Neural cell (in vitro differentiated cells): ENCODE results near the gene PLCL1. TPM values are rescaled to one million over a fixed set of nuclear protein-coding genes. Genes with fewer than 3 reads are reported as not detected.

Source experiments
- H2AFZ ChIP-seq: fragments of 200-600, 300-800 bp; sonication (generic), shearing (Covaris generic); 2 replicates; pipeline ENCODE4 v1.6.0; 2014; ENCODE audit warnings: low read depth, mild to moderate bottlenecking, antibody characterized with exemption, low read length, moderate library complexity
- H3F3A ChIP-seq: fragments of 200-600 bp; shearing (Covaris generic); 2 replicates; pipeline ENCODE4 v1.6.1; 2016; ENCODE audit warnings: mild to moderate bottlenecking, moderate library complexity, mixed read lengths, antibody characterized with exemption, low read length; ENCODE audit not compliant: insufficient read depth, poor library complexity, severe bottlenecking
- H3K27ac ChIP-seq: fragments of 200-600, 300-800 bp; sonication (generic), shearing (Covaris generic); 2 replicates; pipeline ENCODE4 v1.5.1; 2014; ENCODE audit warnings: mild to moderate bottlenecking, low read length, moderate library complexity
- H3K27me3 ChIP-seq: fragments of 300-800, 200-600 bp; sonication (generic), shearing (Covaris generic); 2 replicates; pipeline ENCODE4 v1.6.0; 2014; ENCODE audit warnings: mild to moderate bottlenecking, low read depth, low read length, moderate library complexity; ENCODE audit not compliant: insufficient read depth
- H3K36me3 ChIP-seq: fragments of 300-800, 200-600 bp; sonication (generic), shearing (Covaris generic); 2 replicates; pipeline ENCODE4 v1.5.1; 2014; ENCODE audit warnings: mild to moderate bottlenecking, antibody characterized with exemption, low read length, moderate library complexity; ENCODE audit not compliant: insufficient read depth
- H3K4me2 ChIP-seq: fragments of 300-800, 200-600 bp; sonication (generic), shearing (Covaris generic); 2 replicates; pipeline ENCODE4 v1.6.0; 2014; ENCODE audit warnings: mild to moderate bottlenecking, low read length
- H3K4me3 ChIP-seq: fragments of 300-800, 200-600 bp; sonication (generic), shearing (Covaris generic); 2 replicates; pipeline ENCODE4 v1.5.1; 2014; ENCODE audit warnings: mild to moderate bottlenecking, low read length, moderate library complexity
- H3K79me2 ChIP-seq: fragments of 200-600 bp; shearing (Covaris generic); replicated peaks from 2 replicates; pipeline ENCODE4 v1.6.0; 2014; ENCODE audit warnings: mild to moderate bottlenecking, low read length, moderate library complexity; ENCODE audit not compliant: insufficient read depth
- H3K9ac ChIP-seq: fragments of 300-800, 200-600 bp; sonication (generic), shearing (Covaris generic); 2 replicates; pipeline ENCODE4 v1.6.1; 2016; ENCODE audit warnings: mild to moderate bottlenecking, low read length, mixed read lengths
- H3K9me2 ChIP-seq: fragments of 200-600 bp; shearing (Covaris generic); 2 replicates; pipeline ENCODE4 v1.6.1; 2016; ENCODE audit warnings: mild to moderate bottlenecking, low read length, mixed read lengths; ENCODE audit not compliant: insufficient read depth
- H3K9me3 ChIP-seq: fragments of 200-600, 300-800 bp; sonication (generic), shearing (Covaris generic); 2 replicates; pipeline ENCODE4 v1.6.1; 2016; ENCODE audit warnings: mild to moderate bottlenecking, mixed run types, low read length, moderate library complexity, mixed read lengths
- H4K20me1 ChIP-seq: fragments of 200-600 bp; shearing (Covaris generic); 2 replicates; pipeline ENCODE4 v1.6.1; 2016; ENCODE audit warnings: mild to moderate bottlenecking, mixed run types; ENCODE audit not compliant: insufficient read depth
- EP300 ChIP-seq: fragments of 450-650 bp; conservative IDR thresholded peaks from 2 replicates; pipeline ENCODE4 v1.6.1; 2014; ENCODE audit warnings: antibody characterized with exemption, mild to moderate bottlenecking, moderate library complexity; ENCODE audit not compliant: poor library complexity, severe bottlenecking
- EZH2 ChIP-seq: fragments of 200-600, 300-800 bp; shearing (Covaris generic), sonication (generic); IDR thresholded peaks from 2 replicates; pipeline ENCODE4 v1.6.1; 2014; ENCODE audit warnings: antibody characterized with exemption, low read length, borderline replicate concordance, mild to moderate bottlenecking; ENCODE audit not compliant: insufficient read depth, poor library complexity, severe bottlenecking
- MXI1 ChIP-seq: fragments of 450-650 bp; conservative IDR thresholded peaks from 2 replicates; pipeline ENCODE4 v1.6.1; 2014; ENCODE audit warnings: antibody characterized with exemption, mild to moderate bottlenecking; ENCODE audit not compliant: poor library complexity, severe bottlenecking
- POLR2AphosphoS5 ChIP-seq: IDR thresholded peaks from 2 replicates; pipeline ENCODE4 v1.6.1; 2012
- RAD21 ChIP-seq: fragments of 450-650 bp; conservative IDR thresholded peaks from 2 replicates; pipeline ENCODE4 v1.6.1; 2014; ENCODE audit warnings: antibody characterized with exemption, mild to moderate bottlenecking, moderate library complexity
- SMC3 ChIP-seq: fragments of 450-650 bp; conservative IDR thresholded peaks from 2 replicates; pipeline ENCODE4 v1.6.1; 2014; ENCODE audit warnings: antibody characterized with exemption, mild to moderate bottlenecking, moderate library complexity; ENCODE audit not compliant: poor library complexity
- TAF1 ChIP-seq: IDR thresholded peaks from 2 replicates; pipeline ENCODE4 v1.6.1; 2012; ENCODE audit warnings: low read depth
- polyA plus RNA-seq: library from polyadenylated mRNA; depleted of rRNA; stranded (reverse); fragments of >200 nt; gene quantifications from 2 replicates; pipeline ENCODE4 v1.2.3, GENCODE V29; 2014
- TF ChIP-seq, protein P1 (sequence below): fragments of 450-650 bp; IDR thresholded peaks from 2 replicates; pipeline ENCODE4 v1.5.1; 2014; ENCODE audit warnings: antibody characterized with exemption, mild to moderate bottlenecking, moderate library complexity; ENCODE audit not compliant: poor library complexity, severe bottlenecking
- TF ChIP-seq, protein P2 (sequence below): IDR thresholded peaks from 2 replicates; pipeline ENCODE4 v1.6.1; 2012; ENCODE audit warnings: borderline replicate concordance

PLCL1 gene
- polyA plus RNA-seq, 1 donor from 2014 or later = 6.8 TPM

GRCh38 chr2:198036029-198036879 lies 231.9 kb downstream of the PLCL1 start:
- no peak overlapping the region for H3K27ac ChIP-seq
- H3K4me2 ChIP-seq = no peak overlapping the region
- H3K9ac ChIP-seq = no peak overlapping the region
- H3K79me2 ChIP-seq = no peaks in the 10 kb centered on the region
- H3K36me3 ChIP-seq = no peaks in the 10 kb centered on the region
- no peak overlapping the region for H3K4me3 ChIP-seq
- H2AFZ ChIP-seq = no peak overlapping the region
- no peak for TF ChIP-seq SMC3
- no peak for TF ChIP-seq POLR2AphosphoS5
- TF ChIP-seq EZH2 = no peak
- no peak for TF ChIP-seq MXI1
- TF ChIP-seq TAF1 = no peak
- no peak for TF ChIP-seq RAD21
- TF ChIP-seq, protein P1, sequence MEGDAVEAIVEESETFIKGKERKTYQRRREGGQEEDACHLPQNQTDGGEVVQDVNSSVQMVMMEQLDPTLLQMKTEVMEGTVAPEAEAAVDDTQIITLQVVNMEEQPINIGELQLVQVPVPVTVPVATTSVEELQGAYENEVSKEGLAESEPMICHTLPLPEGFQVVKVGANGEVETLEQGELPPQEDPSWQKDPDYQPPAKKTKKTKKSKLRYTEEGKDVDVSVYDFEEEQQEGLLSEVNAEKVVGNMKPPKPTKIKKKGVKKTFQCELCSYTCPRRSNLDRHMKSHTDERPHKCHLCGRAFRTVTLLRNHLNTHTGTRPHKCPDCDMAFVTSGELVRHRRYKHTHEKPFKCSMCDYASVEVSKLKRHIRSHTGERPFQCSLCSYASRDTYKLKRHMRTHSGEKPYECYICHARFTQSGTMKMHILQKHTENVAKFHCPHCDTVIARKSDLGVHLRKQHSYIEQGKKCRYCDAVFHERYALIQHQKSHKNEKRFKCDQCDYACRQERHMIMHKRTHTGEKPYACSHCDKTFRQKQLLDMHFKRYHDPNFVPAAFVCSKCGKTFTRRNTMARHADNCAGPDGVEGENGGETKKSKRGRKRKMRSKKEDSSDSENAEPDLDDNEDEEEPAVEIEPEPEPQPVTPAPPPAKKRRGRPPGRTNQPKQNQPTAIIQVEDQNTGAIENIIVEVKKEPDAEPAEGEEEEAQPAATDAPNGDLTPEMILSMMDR = no peak
- TF ChIP-seq, protein P2, sequence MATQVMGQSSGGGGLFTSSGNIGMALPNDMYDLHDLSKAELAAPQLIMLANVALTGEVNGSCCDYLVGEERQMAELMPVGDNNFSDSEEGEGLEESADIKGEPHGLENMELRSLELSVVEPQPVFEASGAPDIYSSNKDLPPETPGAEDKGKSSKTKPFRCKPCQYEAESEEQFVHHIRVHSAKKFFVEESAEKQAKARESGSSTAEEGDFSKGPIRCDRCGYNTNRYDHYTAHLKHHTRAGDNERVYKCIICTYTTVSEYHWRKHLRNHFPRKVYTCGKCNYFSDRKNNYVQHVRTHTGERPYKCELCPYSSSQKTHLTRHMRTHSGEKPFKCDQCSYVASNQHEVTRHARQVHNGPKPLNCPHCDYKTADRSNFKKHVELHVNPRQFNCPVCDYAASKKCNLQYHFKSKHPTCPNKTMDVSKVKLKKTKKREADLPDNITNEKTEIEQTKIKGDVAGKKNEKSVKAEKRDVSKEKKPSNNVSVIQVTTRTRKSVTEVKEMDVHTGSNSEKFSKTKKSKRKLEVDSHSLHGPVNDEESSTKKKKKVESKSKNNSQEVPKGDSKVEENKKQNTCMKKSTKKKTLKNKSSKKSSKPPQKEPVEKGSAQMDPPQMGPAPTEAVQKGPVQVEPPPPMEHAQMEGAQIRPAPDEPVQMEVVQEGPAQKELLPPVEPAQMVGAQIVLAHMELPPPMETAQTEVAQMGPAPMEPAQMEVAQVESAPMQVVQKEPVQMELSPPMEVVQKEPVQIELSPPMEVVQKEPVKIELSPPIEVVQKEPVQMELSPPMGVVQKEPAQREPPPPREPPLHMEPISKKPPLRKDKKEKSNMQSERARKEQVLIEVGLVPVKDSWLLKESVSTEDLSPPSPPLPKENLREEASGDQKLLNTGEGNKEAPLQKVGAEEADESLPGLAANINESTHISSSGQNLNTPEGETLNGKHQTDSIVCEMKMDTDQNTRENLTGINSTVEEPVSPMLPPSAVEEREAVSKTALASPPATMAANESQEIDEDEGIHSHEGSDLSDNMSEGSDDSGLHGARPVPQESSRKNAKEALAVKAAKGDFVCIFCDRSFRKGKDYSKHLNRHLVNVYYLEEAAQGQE = no peak
- TF ChIP-seq EP300 = no peak
- H3K9me3 ChIP-seq = no peaks in the 10 kb centered on the region
- H3K9me2 ChIP-seq = no peaks in the 10 kb centered on the region
- H3F3A ChIP-seq = no peaks in the 10 kb centered on the region
- no peaks in the 10 kb centered on the region for H3K27me3 ChIP-seq
- H4K20me1 ChIP-seq = no peaks in the 10 kb centered on the region

GRCh38 chr2:198040835-198041234 lies 236.4 kb downstream of the PLCL1 start:
- H2AFZ ChIP-seq = no peak overlapping the region
- no peak overlapping the region for H3K4me2 ChIP-seq
- no peaks in the 10 kb centered on the region for H3K9me2 ChIP-seq
- H3K27me3 ChIP-seq = no peaks in the 10 kb centered on the region
- H3K27ac ChIP-seq = no peak overlapping the region
- no peak overlapping the region for H3K4me3 ChIP-seq
- no peaks in the 10 kb centered on the region for H3K79me2 ChIP-seq
- no peaks in the 10 kb centered on the region for H3K9me3 ChIP-seq
- no peaks in the 10 kb centered on the region for H4K20me1 ChIP-seq
- H3F3A ChIP-seq = no peaks in the 10 kb centered on the region
- H3K36me3 ChIP-seq = no peaks in the 10 kb centered on the region
- H3K9ac ChIP-seq = no peak overlapping the region
- TF ChIP-seq EP300 = no peak
- TF ChIP-seq MXI1 = no peak
- TF ChIP-seq, protein P1 = no peak
- TF ChIP-seq, protein P2 = no peak
- TF ChIP-seq POLR2AphosphoS5 = no peak
- no peak for TF ChIP-seq TAF1
- TF ChIP-seq RAD21 = no peak
- TF ChIP-seq EZH2 = no peak
- no peak for TF ChIP-seq SMC3
